NCI-H146 treated with DMSO at 0.1 percent for 48 hours (cell line): ENCODE data around the gene STK33.

Experiments used
- DNase-seq: peaks from one replicate; lab custom pipeline; 2025; ENCODE audit not compliant: unreplicated experiment; lab: John Stamatoyannopoulos, UW

STK33 gene

GRCh38 chr11:8375932-8376331 is 218.1 kb downstream of the STK33 start:
- no peak for DNase-seq

- no peak for DNase-seq
Observed at GRCh38 chr11:8375460-8375859, 218.6 kb downstream of the STK33 start.

- no peak for DNase-seq
Observed at GRCh38 chr11:8374716-8375115, 219.3 kb downstream of the STK33 start.

- no peak for DNase-seq
Observed at GRCh38 chr11:8373519-8374432, 220.3 kb downstream of the STK33 start.

DNA sequence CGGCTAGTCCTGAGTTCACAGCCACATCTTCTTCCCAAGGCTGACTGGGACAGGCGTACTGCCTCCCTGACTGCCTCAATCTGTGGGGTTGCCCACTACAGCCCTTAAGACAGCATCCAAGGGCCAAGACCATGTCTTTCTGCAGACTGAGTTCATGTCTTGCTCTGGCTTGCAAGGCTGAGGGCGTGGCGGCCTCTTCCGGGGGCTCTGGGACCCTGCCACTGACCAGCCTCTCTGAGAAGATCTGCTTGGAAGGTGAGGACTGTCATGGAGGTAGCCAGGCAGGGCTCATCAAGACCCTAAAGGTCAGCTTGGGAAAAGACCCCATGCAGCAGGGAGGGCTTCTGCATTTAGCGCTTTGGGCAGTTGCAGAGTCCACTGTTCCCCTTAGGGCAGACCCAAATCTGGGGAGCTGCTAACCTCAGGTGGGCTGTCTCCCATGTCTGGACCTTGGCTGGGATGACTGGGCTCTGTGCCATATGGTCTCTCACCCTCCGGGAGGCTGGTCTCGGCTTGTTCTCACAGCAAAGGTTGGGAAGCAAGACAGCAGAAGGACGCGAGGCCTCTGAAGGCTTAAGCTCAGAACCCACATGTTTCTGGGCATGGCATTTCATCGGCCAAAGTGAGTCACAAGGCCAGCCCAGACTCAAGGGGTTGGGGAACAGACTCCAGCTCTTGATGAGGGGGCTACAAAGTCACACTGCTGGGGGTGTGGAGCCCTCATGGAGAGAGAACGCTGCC is 221.2 kb downstream of the STK33 start:
- no peak for DNase-seq

- no peak for DNase-seq
Observed at GRCh38 chr11:8371516-8371884, 222.5 kb downstream of the STK33 start.

- no peak for DNase-seq
Observed at GRCh38 chr11:8370812-8371515, 223.1 kb downstream of the STK33 start.

DNA sequence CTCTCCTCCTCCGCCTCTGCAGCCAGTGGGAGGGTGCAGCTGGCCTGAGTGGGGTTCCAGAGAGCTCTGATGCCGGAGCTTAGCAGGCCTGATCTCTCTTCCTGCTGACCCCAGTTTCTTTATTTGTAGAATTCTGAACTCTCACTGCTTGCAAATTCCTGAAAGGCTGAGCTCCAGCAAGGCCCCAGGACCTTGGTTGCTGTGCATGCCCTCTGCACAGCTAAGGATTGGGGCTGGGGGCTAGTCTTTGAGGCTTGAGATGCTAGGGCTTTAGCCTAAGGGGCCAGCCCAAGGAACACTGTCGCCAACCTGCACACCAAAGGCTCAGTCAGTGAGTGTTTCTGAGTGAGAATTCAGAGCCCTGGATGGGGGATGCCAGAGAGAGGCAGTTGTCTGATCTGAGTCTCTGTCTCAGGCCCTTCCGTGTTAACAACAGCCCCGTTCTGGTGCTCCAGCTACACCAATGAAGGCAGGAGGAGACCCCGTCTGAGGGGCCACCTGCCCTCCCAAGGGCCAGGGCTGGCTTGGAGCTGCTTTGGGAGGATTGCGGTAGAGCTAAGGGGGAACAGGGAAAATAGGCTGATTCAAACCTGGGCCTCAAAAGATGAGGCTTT is 224.3 kb downstream of the STK33 start:
- DNase-seq = no peak

- DNase-seq = no peak
Observed at GRCh38 chr11:8368772-8369171, 225.3 kb downstream of the STK33 start.

DNA sequence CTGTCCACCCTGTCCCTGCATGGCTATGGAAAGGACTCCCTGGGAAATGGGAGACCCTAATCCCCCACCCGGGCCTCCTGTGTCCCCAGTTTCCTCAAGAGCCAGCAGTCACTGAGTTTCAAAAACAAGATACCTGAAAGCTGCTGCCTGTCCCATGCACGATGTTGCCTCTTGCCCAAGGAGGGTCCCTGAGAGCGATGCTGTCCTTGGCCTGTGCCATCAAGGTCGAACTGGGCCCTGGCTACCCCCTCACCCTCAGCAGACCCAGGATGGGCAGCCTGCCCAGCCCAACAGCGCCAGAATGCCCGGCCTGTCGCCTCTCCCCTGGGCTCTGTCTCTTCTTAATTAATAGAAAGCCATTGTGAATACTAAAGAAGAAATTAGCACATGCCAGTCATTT is 225.8 kb downstream of the STK33 start:
- DNase-seq = no peak

DNA sequence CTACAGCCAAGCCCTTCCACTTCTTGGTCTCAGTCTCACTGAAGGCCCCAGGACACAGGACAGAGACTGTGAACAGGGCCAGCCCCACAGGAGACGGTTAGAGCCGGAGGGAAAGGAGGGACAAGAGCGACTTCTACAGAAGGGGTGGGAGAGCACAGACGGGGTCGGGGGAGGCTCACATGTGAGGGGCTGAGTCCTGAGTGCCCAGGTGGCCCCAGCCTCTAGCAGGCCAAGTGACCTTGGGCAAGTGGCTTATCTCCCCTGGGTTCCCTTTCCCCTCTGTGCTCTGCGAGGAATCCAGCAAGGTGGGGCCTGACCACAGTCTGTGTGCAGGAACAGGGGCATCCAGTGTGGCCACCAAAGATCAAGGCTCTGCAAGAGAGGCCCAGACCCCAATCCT is 227.7 kb downstream of the STK33 start:
- DNase-seq = no peak

DNA sequence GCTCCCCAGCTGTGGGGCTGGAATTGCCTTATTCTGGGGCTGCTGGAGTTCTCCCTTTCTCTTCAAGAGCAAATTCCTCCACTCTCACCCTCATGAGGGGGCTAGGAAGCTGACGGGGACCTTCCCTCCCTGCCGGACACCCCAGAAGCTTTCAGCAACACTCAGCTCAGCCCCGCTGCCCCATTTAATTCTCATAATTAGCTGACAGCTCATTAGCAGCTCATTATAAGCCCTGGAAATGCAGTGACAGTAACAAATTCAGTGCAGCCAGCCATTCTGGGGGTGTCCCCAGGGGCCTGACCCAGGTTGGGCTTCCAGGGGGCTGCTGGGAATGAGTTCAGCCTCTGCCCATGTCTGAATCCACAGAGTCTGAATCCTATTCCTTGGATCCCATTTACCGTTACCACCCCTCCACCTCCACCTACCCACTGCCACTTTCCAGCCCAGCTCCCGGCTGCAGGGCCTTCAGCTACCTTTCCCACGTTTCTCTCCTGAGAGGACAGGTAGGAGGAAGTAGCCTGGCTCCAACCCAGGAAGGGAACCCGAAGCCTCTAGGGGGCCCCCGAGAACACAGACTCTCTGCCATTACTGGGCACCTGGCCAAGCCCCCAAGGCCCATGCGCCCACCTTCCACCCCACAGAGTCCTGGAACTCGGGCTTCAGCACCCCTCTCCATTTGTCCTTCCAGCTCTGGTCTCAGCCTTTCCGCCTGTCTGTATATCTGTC is 228.6 kb downstream of the STK33 start:
- no peak for DNase-seq

DNA sequence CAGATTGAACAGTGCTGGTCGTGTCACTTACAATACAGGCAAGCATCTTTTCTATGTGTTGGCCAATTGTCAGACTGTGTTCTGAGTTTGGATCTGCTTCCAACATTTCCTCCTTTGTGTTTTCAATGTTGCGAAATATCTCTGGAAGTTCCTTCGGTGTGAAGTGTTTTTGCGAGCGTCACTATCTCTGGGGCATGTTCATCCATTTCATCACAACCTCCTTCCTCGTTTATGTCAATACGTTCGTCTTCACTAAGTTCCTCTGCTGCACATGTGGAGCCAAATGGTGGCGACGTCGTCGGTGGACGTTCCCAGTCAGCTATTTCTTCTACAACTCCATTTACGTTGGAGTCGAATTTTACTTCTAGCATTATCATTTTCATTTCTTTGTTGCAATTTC is 230.1 kb downstream of the STK33 start:
- DNase-seq = no peak

GRCh38 chr11:8362899-8363298 is 231.1 kb downstream of the STK33 start:
- DNase-seq = no peak

DNA sequence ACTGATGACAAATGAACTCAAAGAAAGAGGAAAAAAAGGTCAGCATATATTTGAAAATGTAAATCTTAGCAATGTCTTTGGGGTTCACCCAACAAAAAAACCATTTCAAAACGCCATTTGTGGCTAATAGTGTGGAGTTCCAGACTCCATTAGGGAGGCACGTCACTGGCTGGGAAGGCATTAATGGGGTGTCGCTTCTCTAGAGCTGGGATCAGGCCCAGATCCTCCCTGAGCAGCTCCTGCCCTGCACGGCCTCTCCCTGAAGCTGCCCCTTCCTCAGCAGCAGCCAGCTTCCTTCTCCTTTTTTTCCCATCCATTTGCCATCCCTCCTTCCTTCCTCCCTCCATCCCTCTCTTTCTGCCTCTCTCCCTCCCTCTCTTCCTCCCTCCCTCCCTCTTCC is 231.5 kb downstream of the STK33 start:
- DNase-seq = no peak

GRCh38 chr11:8361664-8362210 is 232.3 kb downstream of the STK33 start:
- DNase-seq = no peak

DNA sequence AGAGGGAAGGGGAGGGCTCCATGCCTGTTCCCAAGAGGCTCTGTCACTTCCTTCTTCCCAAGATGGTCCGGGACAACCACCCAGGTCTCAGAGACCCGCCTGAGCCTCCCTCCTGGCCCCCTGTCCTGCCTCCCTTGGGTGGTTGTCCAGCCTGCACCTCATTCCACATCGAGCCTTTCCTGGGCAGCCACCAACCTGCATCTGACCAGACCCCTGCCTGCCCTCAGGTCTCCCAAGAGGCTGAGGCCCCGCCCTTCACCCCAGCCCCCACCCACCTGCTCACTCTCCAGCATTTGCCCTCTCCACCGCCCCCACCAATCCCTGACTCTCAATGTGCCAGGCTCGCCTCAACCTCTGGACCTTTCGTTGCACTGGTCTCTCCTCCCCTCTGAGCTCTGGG is 232.8 kb downstream of the STK33 start:
- no peak for DNase-seq

DNA sequence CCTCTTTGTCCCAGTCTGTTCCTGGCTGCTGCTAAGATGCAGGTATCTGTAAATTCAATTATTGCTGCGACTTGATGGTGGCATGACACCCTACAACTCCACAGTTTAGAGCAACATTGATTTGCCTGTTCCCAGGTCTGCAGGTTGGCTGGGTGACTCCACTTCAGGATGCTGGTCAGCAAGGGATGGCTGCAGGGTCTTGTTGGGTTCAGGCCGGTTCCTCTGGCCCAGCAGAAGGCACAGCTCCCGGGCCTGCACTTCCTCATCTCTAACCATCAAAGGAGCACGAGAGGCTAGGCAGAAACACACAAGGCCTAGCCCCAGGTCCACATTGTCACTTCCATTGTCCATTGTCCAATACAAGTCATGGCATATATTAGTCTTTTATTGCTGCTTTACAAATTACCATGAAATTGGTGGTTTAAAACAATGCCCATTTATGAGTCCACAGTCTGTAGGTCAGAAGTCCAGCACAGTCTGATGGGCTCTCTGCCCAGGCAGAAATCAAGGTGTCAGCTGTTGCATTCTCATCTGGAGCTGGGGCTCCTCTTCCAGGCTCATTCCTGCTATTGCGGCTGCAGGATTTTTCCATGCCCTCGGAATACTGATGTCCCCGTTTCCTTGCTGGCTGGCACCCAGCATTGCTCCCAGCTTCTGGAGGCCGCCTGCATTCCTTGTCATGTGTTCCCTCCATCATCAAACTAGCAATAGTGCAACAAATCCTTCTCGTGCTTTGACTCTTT is 233.8 kb downstream of the STK33 start:
- no peak for DNase-seq

GRCh38 chr11:8359521-8359920 is 234.5 kb downstream of the STK33 start:
- DNase-seq = no peak
